H1 (cell line): ENCODE data around the gene KLHL1. TPM values are rescaled to one million over a fixed set of nuclear protein-coding genes. Genes with fewer than 3 reads are reported as not detected.

ENCODE experiments used
- CTCF ChIA-PET: fragments of 300-600 bp; sonication (Branson Sonifier 250); formaldehyde crosslinking; loops from one replicate; lab custom pipeline; 2021; ENCODE audit not compliant: partially characterized antibody; lab: Charles Lee
- POLR2A ChIA-PET: fragments of 300-600 bp; sonication (Branson Sonifier 250); formaldehyde crosslinking; loops from one replicate; lab custom pipeline; 2021; ENCODE audit warnings: inconsistent platforms; ENCODE audit not compliant: partially characterized antibody; lab: Charles Lee
- DNase-seq, 2 experiments: peaks; one replicate each; pipeline versions ENCODE4 v3.0.0 to v3.0.0-alpha.2; 2010 to 2022; ENCODE audit warnings: low spot score in 2 of 2, low read depth in 1 of 2, mixed read lengths in 1 of 2
- FAIRE-seq: peaks from 2 replicates; lab custom pipeline; 2011; peaks lifted over from hg19 to GRCh38; lab: Jason Lieb, UNC
- H2AFZ ChIP-seq: 2 replicates; pipeline ENCODE4 v1.8.1; 2012; ENCODE audit warnings: low read length, inconsistent platforms
- H2AK5ac ChIP-seq: 2 replicates; pipeline ENCODE4 v1.6.1; 2013; ENCODE audit warnings: low read depth, low read length
- H2BK120ac ChIP-seq: replicated peaks from 2 replicates; pipeline ENCODE3; 2013; ENCODE audit warnings: low read depth, low read length, inconsistent platforms
- H2BK12ac ChIP-seq: 2 replicates; pipeline ENCODE4 v1.6.1; 2013; ENCODE audit warnings: low read depth, low read length
- H2BK15ac ChIP-seq: 2 replicates; pipeline ENCODE4 v1.6.1; 2013; ENCODE audit warnings: low read length
- H2BK20ac ChIP-seq: 2 replicates; pipeline ENCODE4 v1.6.1; 2013; ENCODE audit warnings: low read length
- H2BK5ac ChIP-seq: 2 replicates; pipeline ENCODE4 v1.6.1; 2013; ENCODE audit warnings: low read depth, low read length
- H3K14ac ChIP-seq: 2 replicates; pipeline ENCODE4 v1.6.1; 2013; ENCODE audit warnings: inconsistent platforms; ENCODE audit not compliant: insufficient read length
- H3K18ac ChIP-seq: 2 replicates; pipeline ENCODE4 v1.6.1; 2013; ENCODE audit warnings: low read length; ENCODE audit errors: extremely low read depth
- H3K23ac ChIP-seq: 2 replicates; pipeline ENCODE4 v1.6.1; 2013; ENCODE audit warnings: inconsistent platforms; ENCODE audit not compliant: insufficient read length
- H3K23me2 ChIP-seq: 2 replicates; pipeline ENCODE4 v1.6.1; 2013; ENCODE audit warnings: low read depth, low read length
- H3K27ac ChIP-seq: 2 replicates; pipeline ENCODE4 v1.6.1; 2011; ENCODE audit warnings: low read depth, low read length, inconsistent platforms
- H3K27me3 ChIP-seq, 4 experiments: replicated peaks in 1 of 4; 1 replicate in 1 of 4; 2 replicates in 3 of 4; pipeline versions ENCODE4 v1.6.1 to v1.8.1; 2011 to 2013; ENCODE audit warnings: low read length in 3 of 4, mild to moderate bottlenecking in 3 of 4, inconsistent platforms in 2 of 4, mixed read lengths in 2 of 4, moderate library complexity in 1 of 4; ENCODE audit not compliant: control insufficient read depth in 3 of 4, insufficient read depth in 3 of 4; ENCODE audit errors: extremely low read depth in 1 of 4
- H3K36me3 ChIP-seq, 4 experiments: 2 replicates each; pipeline versions ENCODE4 v1.6.1 to v1.8.1; 2011 to 2013; ENCODE audit warnings: mild to moderate bottlenecking in 4 of 4, low read length in 3 of 4, moderate library complexity in 2 of 4, control low read depth in 1 of 4, inconsistent platforms in 1 of 4; ENCODE audit not compliant: insufficient read depth in 4 of 4, control insufficient read depth in 2 of 4
- H3K4ac ChIP-seq: replicated peaks from 2 replicates; pipeline ENCODE3; 2013; ENCODE audit warnings: low read length, low read depth, mixed read lengths, inconsistent platforms; ENCODE audit not compliant: insufficient read length
- H3K4me1 ChIP-seq, 4 experiments: replicated peaks in 1 of 4; 1 replicate in 1 of 4; 2 replicates in 3 of 4; pipeline versions ENCODE4 v1.6.1 to v1.8.1; 2011 to 2013; ENCODE audit warnings: low read length in 3 of 4, inconsistent platforms in 2 of 4, mixed read lengths in 1 of 4; ENCODE audit not compliant: insufficient read depth in 4 of 4, control insufficient read depth in 3 of 4
- H3K4me2 ChIP-seq, 2 experiments: 2 replicates each; pipeline versions ENCODE4 v1.6.1 to v1.8.1; 2011 to 2013; ENCODE audit warnings: low read depth in 2 of 2, low read length in 2 of 2, control low read depth in 1 of 2, inconsistent platforms in 1 of 2, mild to moderate bottlenecking in 1 of 2; ENCODE audit not compliant: insufficient read depth in 1 of 2
- H3K4me3 ChIP-seq, 4 experiments: fragments of 200-600, 300-600 bp in 1 of 4; sonication (generic), shearing (Covaris generic), sonication (Bioruptor Twin) in 1 of 4; 2 replicates each; pipeline versions ENCODE4 v1.5.1 to v1.8.1; 2011 to 2016; ENCODE audit warnings: low read length in 4 of 4, low read depth in 3 of 4, control low read depth in 2 of 4, inconsistent platforms in 2 of 4, mild to moderate bottlenecking in 2 of 4, mixed read lengths in 1 of 4, moderate library complexity in 1 of 4; ENCODE audit not compliant: insufficient read depth in 2 of 4; ENCODE audit errors: extremely low read depth in 1 of 4
- H3K56ac ChIP-seq: replicated peaks from 2 replicates; pipeline ENCODE3; 2013; ENCODE audit warnings: low read depth, mild to moderate bottlenecking, mixed read lengths, low read length, inconsistent platforms; ENCODE audit not compliant: insufficient read length
- H3K79me1 ChIP-seq: 2 replicates; pipeline ENCODE4 v1.6.1; 2013; ENCODE audit warnings: low read depth, low read length, control low read depth
- H3K79me2 ChIP-seq, 2 experiments: 2 replicates each; pipeline versions ENCODE4 v1.6.1 to v1.8.1; 2012 to 2013; ENCODE audit warnings: low read length in 2 of 2, mild to moderate bottlenecking in 2 of 2, inconsistent platforms in 1 of 2; ENCODE audit not compliant: insufficient read depth in 2 of 2, control insufficient read depth in 1 of 2
- H3K9ac ChIP-seq, 4 experiments: replicated peaks in 1 of 4; 1 replicate in 1 of 4; 2 replicates in 3 of 4; pipeline versions ENCODE4 v1.6.1 to v1.8.1; 2011 to 2013; ENCODE audit warnings: low read depth in 3 of 4, low read length in 3 of 4, control low read depth in 2 of 4, mild to moderate bottlenecking in 2 of 4, moderate library complexity in 2 of 4, inconsistent platforms in 1 of 4; ENCODE audit errors: extremely low read depth in 1 of 4
- H3K9me3 ChIP-seq, 2 experiments: 2 replicates each; pipeline versions ENCODE4 v1.6.1 to v1.8.1; 2012 to 2013; ENCODE audit warnings: mild to moderate bottlenecking in 2 of 2, moderate library complexity in 2 of 2, control low read depth in 1 of 2, inconsistent platforms in 1 of 2, low read depth in 1 of 2, low read length in 1 of 2, mixed read lengths in 1 of 2; ENCODE audit not compliant: insufficient read depth in 2 of 2
- H4K20me1 ChIP-seq, 2 experiments: replicated peaks in 1 of 2; 2 replicates each; pipeline versions ENCODE3 to v1.8.1; 2011 to 2013; ENCODE audit warnings: inconsistent platforms in 2 of 2, low read length in 2 of 2, mild to moderate bottlenecking in 1 of 2; ENCODE audit not compliant: insufficient read depth in 2 of 2, control insufficient read depth in 1 of 2
- H4K5ac ChIP-seq: 2 replicates; pipeline ENCODE4 v1.6.1; 2013; ENCODE audit warnings: low read length, low read depth, mixed read lengths, inconsistent platforms; ENCODE audit not compliant: insufficient read length
- H4K8ac ChIP-seq: 2 replicates; pipeline ENCODE4 v1.8.0; 2013; ENCODE audit warnings: mild to moderate bottlenecking, moderate library complexity, low read length, inconsistent platforms; ENCODE audit not compliant: insufficient read depth; ENCODE audit errors: extremely low read depth
- H4K91ac ChIP-seq: replicated peaks from 2 replicates; pipeline ENCODE3; 2013; ENCODE audit warnings: low read length, mixed read lengths, inconsistent platforms; ENCODE audit not compliant: insufficient read length
- PHF8 ChIP-seq: fragments of 200-600 bp; sonication (generic); conservative IDR thresholded peaks from 2 replicates; pipeline ENCODE4 v1.7.1; 2012; ENCODE audit warnings: low read depth, mild to moderate bottlenecking, inconsistent platforms, low read length, moderate library complexity
- RFX5 ChIP-seq: IDR thresholded peaks from 2 replicates; pipeline ENCODE4 v1.6.1; 2011; ENCODE audit warnings: low read depth, low read length, improper control_type of control experiment, borderline replicate concordance
- TBP ChIP-seq: IDR thresholded peaks from 2 replicates; pipeline ENCODE4 v1.6.1; 2011; ENCODE audit warnings: low read depth, low read length, improper control_type of control experiment
- polyA plus RNA-seq, 7 experiments: library from polyadenylated mRNA; depleted of rRNA in 3 of 7; stranded (reverse) in 5 of 7; unstranded in 2 of 7; fragments of >200 nt in 5 of 7; fragments of 200-250 nt in 2 of 7; gene quantifications; 1 replicate in 5 of 7; 2 replicates in 1 of 7; 4 replicates in 1 of 7; pipeline versions ENCODE4 v1.2.1 to v1.2.3, GENCODE V29; 2011 to 2013; ENCODE audit warnings: missing spikeins in 2 of 7, mixed read lengths in 2 of 7
- total RNA-seq: library from RNA; stranded (reverse); fragmentation: NEBNext Ultra II Directional; extraction: Animal tissue kit (Norgen Biotek cat#: 25700); gene quantifications from 2 replicates; pipeline ENCODE4 v1.2.1, GENCODE V29; 2021

KLHL1 gene
- total and polyA plus RNA-seq, 2 of the 8 experiments (the other 6 are each of a cell fraction or from before 2014, with no cell fraction given), result not detected

GRCh38 chr13:69910800-69911199 lies 197.5 kb downstream of the KLHL1 start:
- no peak overlapping the region for H2BK12ac ChIP-seq
- H3K4me2 ChIP-seq, result no peak overlapping the region
- no peak overlapping the region for H3K23ac ChIP-seq
- no peak overlapping the region for H3K27ac ChIP-seq
- FAIRE-seq (no peak), DNase-seq (no peak)
- H3K36me3 ChIP-seq, result no peaks in the 10 kb centered on the region
- H4K8ac ChIP-seq, result no peak overlapping the region
- TF ChIP-seq TBP (no peak), PHF8 (no peak), RFX5 (no peak)
- H3K23me2 ChIP-seq, result no peaks in the 10 kb centered on the region
- no peak overlapping the region for H3K4ac ChIP-seq
- H3K79me2 ChIP-seq, result no peaks in the 10 kb centered on the region
- H2AFZ ChIP-seq, result no peak overlapping the region
- H2BK120ac ChIP-seq, result no peak overlapping the region
- H4K91ac ChIP-seq, result no peak overlapping the region
- no peak overlapping the region for H2BK5ac ChIP-seq
- no peaks in the 10 kb centered on the region for H3K9me3 ChIP-seq
- H3K14ac ChIP-seq, result no peak overlapping the region
- ChIA-PET POLR2A (no interaction called here), CTCF (no interaction called here)
- H2AK5ac ChIP-seq, result no peak overlapping the region
- H3K4me1 ChIP-seq, result no peaks in the 10 kb centered on the region
- no peak overlapping the region for H3K18ac ChIP-seq
- no peaks in the 10 kb centered on the region for H3K27me3 ChIP-seq
- H2BK20ac ChIP-seq, result no peak overlapping the region
- no peaks in the 10 kb centered on the region for H3K79me1 ChIP-seq
- no peak overlapping the region for H3K56ac ChIP-seq
- no peak overlapping the region for H2BK15ac ChIP-seq
- H4K5ac ChIP-seq, result no peak overlapping the region
- no peak overlapping the region for H3K4me3 ChIP-seq
- no peak overlapping the region for H3K9ac ChIP-seq
- H4K20me1 ChIP-seq, result no peaks in the 10 kb centered on the region
